HG03196 (cell line): Measurements from ENCODE around the gene SERTM1.

ENCODE experiments used
- ATAC-seq: cut with Tn5 transposase; IDR thresholded peaks from one replicate; pipeline ENCODE4 v1.9.1; 2021; ENCODE audit not compliant: unreplicated experiment

SERTM1 gene

GRCh38 chr13:36709136-36709890, 35.5 kb downstream of the SERTM1 start:
- ATAC-seq = no peak

GRCh38 chr13:36710396-36710795, 36.6 kb downstream of the SERTM1 start:
- ATAC-seq = no peak

GRCh38 chr13:36712290-36712689, 38.5 kb downstream of the SERTM1 start:
- ATAC-seq = no peak

- ATAC-seq = no peak
These were observed 39.0 kb downstream of the SERTM1 start for GRCh38 chr13:36712770-36713169.

- ATAC-seq = no peak
These were observed 40.1 kb downstream of the SERTM1 start for GRCh38 chr13:36713887-36714286.

- ATAC-seq = no peak
These were observed 42.0 kb downstream of the SERTM1 start for GRCh38 chr13:36715841-36716240.

GRCh38 chr13:36717017-36717416, 43.2 kb downstream of the SERTM1 start:
- ATAC-seq = no peak

GRCh38 chr13:36717966-36718545, 44.2 kb downstream of the SERTM1 start:
- ATAC-seq = no peak

GRCh38 chr13:36718686-36719085, 44.9 kb downstream of the SERTM1 start:
- no peak for ATAC-seq

GRCh38 chr13:36724141-36724540, 50.3 kb downstream of the SERTM1 start:
- no peak for ATAC-seq

GRCh38 chr13:36725936-36726335, 52.1 kb downstream of the SERTM1 start:
- ATAC-seq = no peak

- ATAC-seq = no peak
These were observed 54.2 kb downstream of the SERTM1 start for GRCh38 chr13:36728006-36728405.

GRCh38 chr13:36736119-36736726, 62.4 kb downstream of the SERTM1 start:
- no peak for ATAC-seq

- no peak for ATAC-seq
These were observed 63.8 kb downstream of the SERTM1 start for GRCh38 chr13:36737524-36738083.

GRCh38 chr13:36745436-36745835, 71.6 kb downstream of the SERTM1 start:
- ATAC-seq = no peak

- ATAC-seq = no peak
These were observed 72.2 kb downstream of the SERTM1 start for GRCh38 chr13:36746051-36746450.
